ENCODE results near the gene RBM22. TPM values are rescaled to one million over a fixed set of nuclear protein-coding genes. Genes with fewer than 3 reads are reported as not detected.

The RBM22 gene
- total RNA-seq, 2 experiments from 2014 or later = 53.1 to 59.7 TPM

GRCh38 chr5:150659360-150660107 lies 41.3 kb downstream of the RBM22 start:
- Mint-ChIP-seq H3K9me3 (no peaks in the 10 kb centered on the region), H3K4me1 (ENCODE audit: low read depth) (peaks cover 3% of the 10 kb centered on the region), H3K36me3 (ENCODE audit: low read depth) (no peaks in the 10 kb centered on the region), H3K27me3 (no peaks in the 10 kb centered on the region), H3K27ac (no peak overlapping the region), H3K4me3 (no peak overlapping the region)
- ChIA-PET POLR2A (no interaction called here), CTCF (interaction anchor here (1.4 to 2.0 kb wide), 2 partner anchors 98 to 114 kb away, joined by 3 to 10 read pairs; no protein-coding TSS in a partner anchor)
- no peak for DNase-seq
- no peak for TF ChIP-seq CTCF (IDR thresholded peaks at IDR 0.05)
- intact Hi-C loops (cut with micrococcal nuclease) = loop anchor here (2.0 kb wide), 1 partner anchor 99 kb away; no protein-coding TSS in a partner anchor
- ATAC-seq = no peak

GRCh38 chr5:150658699-150659265 lies 42.1 kb downstream of the RBM22 start:
- Mint-ChIP-seq H3K4me3 (no peak overlapping the region), H3K27me3 (no peaks in the 10 kb centered on the region), H3K27ac (no peak overlapping the region), H3K4me1 (ENCODE audit: low read depth) (peaks cover 3% of the 10 kb centered on the region), H3K9me3 (no peaks in the 10 kb centered on the region), H3K36me3 (ENCODE audit: low read depth) (no peaks in the 10 kb centered on the region)
- ATAC-seq (no peak), DNase-seq (no peak)
- intact Hi-C loops (cut with micrococcal nuclease) = loop anchor here (2.0 kb wide), 1 partner anchor 98 kb away; no protein-coding TSS in a partner anchor
- no peak for TF ChIP-seq CTCF (IDR thresholded peaks at IDR 0.05)
- POLR2A ChIA-PET = interaction anchor here (1.6 kb wide), 1 partner anchor 42 kb away, joined by 5 read pairs; the partner anchor contains the start of gene RBM22
- CTCF ChIA-PET = interaction anchor here (1.5 kb wide), 1 partner anchor 209 kb away, joined by 4 read pairs; no protein-coding TSS in a partner anchor

GRCh38 chr5:150658121-150658520 lies 42.7 kb downstream of the RBM22 start:
- ATAC-seq (no peak), DNase-seq (no peak)
- Mint-ChIP-seq H3K4me1 (ENCODE audit: low read depth) (peaks cover 3% of the 10 kb centered on the region), H3K36me3 (ENCODE audit: low read depth) (no peaks in the 10 kb centered on the region), H3K27me3 (no peaks in the 10 kb centered on the region), H3K4me3 (no peak overlapping the region), H3K9me3 (no peaks in the 10 kb centered on the region), H3K27ac (no peak overlapping the region)
- no peak for TF ChIP-seq CTCF (IDR thresholded peaks at IDR 0.05)
- intact Hi-C loops (cut with micrococcal nuclease) = loop anchor here (2.0 kb wide), 1 partner anchor 97 kb away; no protein-coding TSS in a partner anchor
- ChIA-PET CTCF (interaction anchor here (0.7 to 2.6 kb wide), 8 partner anchors 9 to 208 kb away, joined by 3 to 18 read pairs (median 4); partner anchors contain the start of gene SMIM3), POLR2A (interaction anchor here (1.6 kb wide), 1 partner anchor 42 kb away, joined by 5 read pairs; the partner anchor contains the start of gene RBM22)

GRCh38 chr5:150656191-150657132 lies 44.4 kb downstream of the RBM22 start:
- intact Hi-C loops (cut with micrococcal nuclease) = no loop called here
- no peaks in the 10 kb centered on the region for H3K36me3 Mint-ChIP-seq (ENCODE audit: low read depth)
- DNase-seq (peak; percentile 72), ATAC-seq (peak; percentile 86)
- POLR2A ChIA-PET = no interaction called here
- no peaks in the 10 kb centered on the region for H3K27me3 Mint-ChIP-seq
- CTCF ChIA-PET = interaction anchor here (0.7 to 4.8 kb wide), 17 partner anchors 8 to 204 kb away, joined by 3 to 49 read pairs (median 4); partner anchors contain the start of genes DCTN4, IRGM and SMIM3
- H3K4me3 Mint-ChIP-seq = peak overlapping the region; percentile 66
- peak overlapping the region; percentile 36 for H3K27ac Mint-ChIP-seq
- peaks cover 3% of the 10 kb centered on the region for H3K4me1 Mint-ChIP-seq (ENCODE audit: low read depth)
- TF ChIP-seq CTCF (IDR thresholded peaks at IDR 0.05) = peak; percentile 59
- no peaks in the 10 kb centered on the region for H3K9me3 Mint-ChIP-seq
